Measurements from ENCODE around the gene CBR3. TPM values are rescaled to one million over a fixed set of nuclear protein-coding genes. Genes with fewer than 3 reads are reported as not detected.

Gene CBR3
- total RNA-seq, 1 donor from 2014 or later, result 1.0 TPM

- Mint-ChIP-seq H3K27ac (peak overlapping the region; percentile 53), H3K27me3 (no peaks in the 10 kb centered on the region), H3K36me3 (no peaks in the 10 kb centered on the region), H3K4me1 (ENCODE audit: unreplicated experiment) (peaks cover 20% of the 10 kb centered on the region), H3K4me3 (no peak overlapping the region), H3K9me3 (no peaks in the 10 kb centered on the region)
- no peak for TF ChIP-seq CTCF (conservative IDR thresholded peaks at IDR 0.05)
- no peak for DNase-seq (ENCODE audit: extremely low spot score, unreplicated experiment)
Observed at GRCh38 chr21:36194024-36194423, 59.1 kb downstream of the CBR3 start.

- Mint-ChIP-seq H3K27ac (no peak overlapping the region), H3K27me3 (no peaks in the 10 kb centered on the region), H3K9me3 (no peaks in the 10 kb centered on the region), H3K4me3 (no peak overlapping the region), H3K4me1 (ENCODE audit: unreplicated experiment) (peaks cover 19% of the 10 kb centered on the region), H3K36me3 (no peaks in the 10 kb centered on the region)
- no peak for DNase-seq (ENCODE audit: extremely low spot score, unreplicated experiment)
- no peak for TF ChIP-seq CTCF (conservative IDR thresholded peaks at IDR 0.05)
Observed at GRCh38 chr21:36195613-36196012, 60.7 kb downstream of the CBR3 start.

Other genes with a start within 250 kb of the CBR3 start
- gene SETD4, start 74.6 kb upstream of the CBR3 start, total RNA-seq (ENCODE audit: low replicate concordance), result 16.7 and 26.4 TPM in 2 replicates
- gene CBR1, start 65.1 kb upstream of the CBR3 start, total RNA-seq (ENCODE audit: low replicate concordance), result 20.1 and 32.8 TPM in 2 replicates
- gene DOP1B, start 21.7 kb downstream of the CBR3 start, total RNA-seq (ENCODE audit: low replicate concordance), result 26.5 and 29.9 TPM in 2 replicates
- 23.6 and 26.9 TPM in 2 replicates for gene MORC3, start 185.1 kb downstream of the CBR3 start, total RNA-seq (ENCODE audit: low replicate concordance)

All from type B pancreatic cell (in vitro differentiated cells).